ENCODE results near the gene DCDC2B. TPM values are rescaled to one million over a fixed set of nuclear protein-coding genes. Genes with fewer than 3 reads are reported as not detected.

Gene DCDC2B
- total RNA-seq, 1 experiment from 2014 or later: not detected

DNA sequence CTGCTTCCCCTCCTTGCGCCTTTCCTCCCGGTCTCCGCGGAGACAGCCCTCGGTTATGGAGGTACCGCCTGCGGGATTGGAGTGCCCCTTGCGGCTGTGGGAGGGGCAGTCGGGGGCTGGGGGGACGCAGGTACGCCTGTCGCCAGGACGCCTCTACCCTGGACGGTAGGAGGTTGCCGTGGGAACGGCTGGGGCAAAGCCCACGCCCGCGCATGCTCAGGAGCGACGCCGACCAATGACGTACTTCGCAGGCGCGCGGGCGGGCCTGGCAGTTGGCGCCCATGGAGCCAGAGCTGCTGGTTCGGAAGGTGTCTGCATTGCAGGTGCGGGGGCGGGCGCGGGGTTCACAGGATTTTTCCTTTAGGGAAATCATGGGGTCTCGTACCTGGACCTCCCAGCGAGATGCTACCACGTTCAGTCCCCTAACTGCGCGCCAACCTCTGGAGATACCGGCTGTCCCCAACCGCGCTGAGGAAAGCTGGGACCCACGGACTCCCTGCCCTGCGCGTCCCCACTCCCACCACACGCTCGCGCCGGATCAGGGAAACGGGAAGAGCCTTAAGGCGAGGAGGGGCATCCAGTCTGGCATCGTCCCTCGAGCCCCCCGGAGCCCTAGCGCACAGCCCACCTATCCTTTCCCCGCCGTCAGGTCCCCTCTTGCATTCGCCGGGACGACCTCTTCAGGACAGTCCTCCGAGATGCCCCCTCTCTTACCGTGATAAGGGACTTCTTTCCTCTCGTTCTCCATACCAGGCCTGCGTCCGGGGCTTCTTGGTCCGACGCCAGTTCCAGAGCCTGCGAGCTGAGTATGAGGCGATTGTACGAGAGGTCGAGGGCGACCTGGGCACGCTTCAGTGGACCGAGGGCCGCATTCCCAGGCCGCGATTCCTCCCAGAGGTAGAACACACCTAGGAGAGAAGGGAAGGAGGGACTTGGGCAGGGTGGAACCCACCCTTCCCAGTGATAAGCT, 3.2 kb upstream of the DCDC2B start, which contains the start of gene IQCC:
Gene IQCC, plus strand, starts transcription at position 271 of the 970 bp plus-strand sequence. Its CDS starts 11 bp downstream, at position 282.
- Mint-ChIP-seq H3K4me1 (ENCODE audit: low read depth, unreplicated experiment) (peaks cover 19% of the 10 kb centered on the region), H3K4me3 (ENCODE audit: low read depth, unreplicated experiment) (peak within 1 kb of the TSS; percentile 86), H3K27ac (ENCODE audit: unreplicated experiment) (peak within 1 kb of the TSS; percentile 86), H3K27me3 (ENCODE audit: unreplicated experiment) (no peaks in the 10 kb centered on the region), H3K36me3 (ENCODE audit: insufficient read depth, unreplicated experiment) (peaks cover 63% of the 10 kb centered on the region), H3K9me3 (ENCODE audit: low read depth, unreplicated experiment) (no peaks in the 10 kb centered on the region)
- TF ChIP-seq, protein P1, sequence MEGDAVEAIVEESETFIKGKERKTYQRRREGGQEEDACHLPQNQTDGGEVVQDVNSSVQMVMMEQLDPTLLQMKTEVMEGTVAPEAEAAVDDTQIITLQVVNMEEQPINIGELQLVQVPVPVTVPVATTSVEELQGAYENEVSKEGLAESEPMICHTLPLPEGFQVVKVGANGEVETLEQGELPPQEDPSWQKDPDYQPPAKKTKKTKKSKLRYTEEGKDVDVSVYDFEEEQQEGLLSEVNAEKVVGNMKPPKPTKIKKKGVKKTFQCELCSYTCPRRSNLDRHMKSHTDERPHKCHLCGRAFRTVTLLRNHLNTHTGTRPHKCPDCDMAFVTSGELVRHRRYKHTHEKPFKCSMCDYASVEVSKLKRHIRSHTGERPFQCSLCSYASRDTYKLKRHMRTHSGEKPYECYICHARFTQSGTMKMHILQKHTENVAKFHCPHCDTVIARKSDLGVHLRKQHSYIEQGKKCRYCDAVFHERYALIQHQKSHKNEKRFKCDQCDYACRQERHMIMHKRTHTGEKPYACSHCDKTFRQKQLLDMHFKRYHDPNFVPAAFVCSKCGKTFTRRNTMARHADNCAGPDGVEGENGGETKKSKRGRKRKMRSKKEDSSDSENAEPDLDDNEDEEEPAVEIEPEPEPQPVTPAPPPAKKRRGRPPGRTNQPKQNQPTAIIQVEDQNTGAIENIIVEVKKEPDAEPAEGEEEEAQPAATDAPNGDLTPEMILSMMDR (IDR thresholded peaks at IDR 0.05; ENCODE audit: unreplicated experiment): no peak
- BruUV-seq (replicated peaks): TSS peak; percentile 87
- peak; percentile 93 for DNase-seq
- CTCF ChIA-PET: interaction anchor here (0.6 to 0.9 kb wide), 3 partner anchors 9 to 39 kb away, joined by 3 to 4 read pairs (median 3); no protein-coding TSS in a partner anchor
- intact Hi-C loops (cut with micrococcal nuclease; ENCODE audit: unreplicated experiment): no loop called here

DNA sequence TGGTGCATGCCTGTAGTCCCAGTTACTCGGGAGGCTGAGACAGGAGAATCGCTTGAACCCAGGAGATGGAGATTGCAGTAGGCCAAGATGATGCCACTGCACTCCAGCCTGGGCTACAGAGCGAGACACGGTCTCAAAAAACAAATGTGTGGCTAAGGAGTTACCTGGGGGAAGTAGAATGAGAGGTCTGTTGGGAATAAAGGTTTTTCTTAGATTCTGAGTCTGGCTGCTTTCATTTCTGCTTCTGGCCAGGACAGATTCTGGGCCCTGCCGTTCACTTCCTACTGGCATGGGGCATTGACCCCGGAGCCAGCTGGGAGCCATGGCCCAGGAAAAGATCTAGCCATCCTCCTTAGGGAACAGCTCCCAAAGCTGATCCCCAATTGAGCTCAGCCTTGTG, 420 bp upstream of the DCDC2B start:
- TF ChIP-seq, protein P1 (IDR thresholded peaks at IDR 0.05; ENCODE audit: unreplicated experiment): no peak
- CTCF ChIA-PET: no interaction called here
- Mint-ChIP-seq H3K27ac (ENCODE audit: unreplicated experiment) (peak overlapping the region; percentile 72), H3K27me3 (ENCODE audit: unreplicated experiment) (no peaks in the 10 kb centered on the region), H3K4me1 (ENCODE audit: low read depth, unreplicated experiment) (peaks cover 10% of the 10 kb centered on the region), H3K4me3 (ENCODE audit: low read depth, unreplicated experiment) (no peak overlapping the region), H3K36me3 (ENCODE audit: insufficient read depth, unreplicated experiment) (peaks cover 69% of the 10 kb centered on the region), H3K9me3 (ENCODE audit: low read depth, unreplicated experiment) (no peaks in the 10 kb centered on the region)
- no peak for DNase-seq
- intact Hi-C loops (cut with micrococcal nuclease; ENCODE audit: unreplicated experiment): no loop called here
- no TSS peak for BruUV-seq (replicated peaks)

GRCh38 chr1:32215629-32216480, 7.0 kb downstream of the DCDC2B start:
- Mint-ChIP-seq H3K9me3 (ENCODE audit: low read depth, unreplicated experiment) (no peaks in the 10 kb centered on the region), H3K4me3 (ENCODE audit: low read depth, unreplicated experiment) (no peak overlapping the region), H3K27me3 (ENCODE audit: unreplicated experiment) (no peaks in the 10 kb centered on the region), H3K27ac (ENCODE audit: unreplicated experiment) (no peak overlapping the region), H3K36me3 (ENCODE audit: insufficient read depth, unreplicated experiment) (peaks cover 66% of the 10 kb centered on the region), H3K4me1 (ENCODE audit: low read depth, unreplicated experiment) (peaks cover 5% of the 10 kb centered on the region)
- BruUV-seq (replicated peaks): no TSS peak
- TF ChIP-seq, protein P1 (IDR thresholded peaks at IDR 0.05; ENCODE audit: unreplicated experiment): peak; percentile 68
- peak; percentile 74 for DNase-seq
- CTCF ChIA-PET: interaction anchor here (0.8 to 2.4 kb wide), 6 partner anchors 20 to 179 kb away, joined by 3 to 13 read pairs (median 6); partner anchors contain the start of gene BSDC1
- intact Hi-C loops (cut with micrococcal nuclease; ENCODE audit: unreplicated experiment): loop anchor here (1.0 to 5.0 kb wide), 2 partner anchors 100 to 196 kb away; no protein-coding TSS in a partner anchor

GRCh38 chr1:32216566-32216965, 7.7 kb downstream of the DCDC2B start:
- no peaks in the 10 kb centered on the region for H3K9me3 Mint-ChIP-seq (ENCODE audit: low read depth, unreplicated experiment)
- CTCF ChIA-PET: interaction anchor here (1.5 to 2.4 kb wide), 3 partner anchors 100 to 178 kb away, joined by 4 to 13 read pairs (median 12); partner anchors contain the start of gene BSDC1
- no peak overlapping the region for H3K27ac Mint-ChIP-seq (ENCODE audit: unreplicated experiment)
- TF ChIP-seq, protein P1 (IDR thresholded peaks at IDR 0.05; ENCODE audit: unreplicated experiment): no peak
- H3K4me1 Mint-ChIP-seq (ENCODE audit: low read depth, unreplicated experiment): peaks cover 12% of the 10 kb centered on the region
- H3K36me3 Mint-ChIP-seq (ENCODE audit: insufficient read depth, unreplicated experiment): peaks cover 66% of the 10 kb centered on the region
- intact Hi-C loops (cut with micrococcal nuclease; ENCODE audit: unreplicated experiment): loop anchor here (5.0 kb wide), 1 partner anchor 196 kb away; no protein-coding TSS in a partner anchor
- no peak overlapping the region for H3K4me3 Mint-ChIP-seq (ENCODE audit: low read depth, unreplicated experiment)
- no peaks in the 10 kb centered on the region for H3K27me3 Mint-ChIP-seq (ENCODE audit: unreplicated experiment)
- DNase-seq: no peak
- no TSS peak for BruUV-seq (replicated peaks)

Measured in Calu3 (cell line).